Activated CD4-positive, alpha-beta T cell treated with anti-CD3 and anti-CD28 coated beads, Interleukin-2, amount 50 U/mL, for 1 hour (primary cell): ENCODE results near the gene AKAP7.

ENCODE experiments used
- DNase-seq: peaks from one replicate; pipeline ENCODE4 v3.0.0-alpha.2; 2020

The AKAP7 gene

GRCh38 chr6:131205481-131206244, 70.4 kb downstream of the AKAP7 start:
- DNase-seq, result no peak

DNA sequence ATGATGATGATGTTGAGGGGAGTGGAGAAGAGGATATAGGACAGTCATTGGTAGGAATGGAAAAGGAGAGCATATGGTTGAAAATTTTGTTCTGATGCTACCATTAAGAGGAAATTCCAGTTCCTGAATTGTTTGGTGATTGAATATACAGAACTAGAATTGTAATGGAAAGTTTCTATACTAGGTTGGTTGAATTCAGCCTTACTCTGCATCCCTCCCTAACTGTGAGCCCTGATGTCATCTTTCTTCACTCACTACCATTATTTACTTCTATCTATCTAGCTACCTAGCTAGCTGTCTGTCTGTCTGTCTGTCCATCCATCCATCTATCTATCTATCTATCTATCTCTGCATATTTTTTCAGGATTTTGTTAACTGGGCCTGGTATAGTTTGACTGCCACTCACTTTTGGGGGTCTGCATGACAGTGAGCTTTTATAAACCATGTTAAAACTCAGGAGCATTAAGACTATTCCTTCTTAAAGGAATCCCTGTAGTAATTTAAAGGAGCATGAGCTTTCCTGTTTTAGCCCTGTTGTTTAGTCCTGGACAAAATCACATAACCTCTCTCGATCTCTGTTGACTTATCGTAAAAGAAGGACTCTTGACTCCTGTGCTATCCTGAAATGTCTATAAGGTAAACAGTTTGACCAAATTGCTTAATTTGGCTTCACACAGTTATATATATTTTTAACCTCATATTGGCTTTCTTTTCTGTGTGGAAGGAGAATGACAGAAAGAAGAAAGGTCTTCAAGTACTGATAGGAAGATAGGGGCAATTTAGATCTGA, 71.4 kb downstream of the AKAP7 start:
- DNase-seq, result no peak

DNA sequence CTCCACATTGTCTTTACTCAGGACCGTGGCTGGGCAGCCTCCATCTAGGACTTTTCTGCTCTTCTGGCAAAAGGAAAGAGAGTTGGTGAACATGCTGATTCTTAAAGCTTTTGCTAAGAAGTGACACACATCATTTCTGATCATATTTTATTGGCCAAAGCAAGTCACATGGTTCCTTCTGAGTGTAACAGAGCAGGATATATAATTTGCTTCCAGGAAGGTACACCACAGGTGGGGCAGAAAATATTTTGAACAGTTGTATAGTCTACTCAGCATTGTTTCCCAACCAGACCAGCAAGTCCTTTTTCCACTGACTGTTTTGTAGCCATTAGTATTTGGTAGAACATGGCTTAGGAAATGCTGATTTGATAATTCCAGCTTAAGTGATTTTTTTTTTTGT, 73.5 kb downstream of the AKAP7 start:
- DNase-seq, result no peak

GRCh38 chr6:131210469-131210868, 75.2 kb downstream of the AKAP7 start:
- DNase-seq, result no peak

- no peak for DNase-seq
Observed at GRCh38 chr6:131212024-131212423, 76.8 kb downstream of the AKAP7 start.

DNA sequence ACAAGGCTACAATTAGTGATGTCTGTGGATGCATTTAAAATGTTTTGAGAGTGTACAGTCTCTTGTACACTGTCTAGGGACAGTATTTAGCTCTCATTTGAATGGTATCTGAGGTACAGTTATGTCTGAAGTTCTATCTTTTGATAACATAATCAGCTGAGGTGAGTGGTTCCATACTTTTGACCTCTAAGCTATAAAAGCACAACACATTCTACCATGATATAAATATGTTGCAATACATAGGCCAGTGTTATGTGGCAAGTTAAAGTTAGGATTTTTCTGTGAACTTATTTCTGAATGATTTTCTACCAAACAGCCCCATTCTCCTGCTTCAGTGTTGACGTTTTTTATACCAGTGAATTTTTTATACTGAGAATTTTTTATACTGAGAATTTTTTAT, 77.6 kb downstream of the AKAP7 start:
- no peak for DNase-seq

GRCh38 chr6:131213501-131213990, 78.3 kb downstream of the AKAP7 start:
- DNase-seq, result no peak

- no peak for DNase-seq
Observed at GRCh38 chr6:131215219-131215618, 80.0 kb downstream of the AKAP7 start.

DNA sequence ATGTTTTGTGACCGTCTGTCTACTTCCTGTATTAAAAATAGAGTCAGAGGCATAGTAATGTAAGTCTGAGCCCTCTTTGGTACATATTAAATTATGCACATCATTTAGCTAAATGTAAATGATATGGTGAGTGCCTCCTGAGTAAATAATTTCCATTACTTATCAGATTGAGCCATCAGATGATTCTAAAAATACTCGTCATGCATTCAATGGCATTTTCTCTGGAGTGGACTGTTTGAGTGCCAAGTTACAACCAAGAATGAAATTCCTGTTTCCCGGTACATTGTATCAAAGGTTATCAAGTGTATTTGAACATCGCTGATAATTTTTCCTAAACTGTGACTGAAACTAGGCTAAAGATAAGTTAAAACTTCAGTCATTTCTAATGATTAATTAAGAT, 81.0 kb downstream of the AKAP7 start:
- DNase-seq, result no peak

GRCh38 chr6:131222773-131223172, 87.5 kb downstream of the AKAP7 start:
- no peak for DNase-seq

DNA sequence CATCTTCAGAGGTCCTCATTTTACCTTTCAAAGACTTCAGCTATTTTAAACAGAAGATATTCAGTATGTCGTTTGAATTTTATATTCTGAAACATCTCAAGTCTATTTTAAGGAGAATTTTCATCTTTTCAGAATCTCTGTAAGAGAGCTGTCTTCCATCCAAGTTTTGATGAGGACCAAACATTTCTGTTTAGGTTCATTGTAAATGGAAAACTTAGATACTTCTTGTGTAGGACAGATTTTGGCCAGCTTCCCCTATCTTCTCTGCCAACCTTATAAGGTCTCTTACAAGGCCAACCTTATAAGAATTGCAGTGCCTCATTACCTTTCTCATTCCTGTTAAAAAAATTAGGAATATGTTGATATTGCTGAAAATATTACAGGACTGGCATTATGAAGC, 88.1 kb downstream of the AKAP7 start:
- no peak for DNase-seq

- no peak for DNase-seq
Observed at GRCh38 chr6:131225127-131225526, 89.9 kb downstream of the AKAP7 start.

- DNase-seq, result no peak
Observed at GRCh38 chr6:131225959-131226358, 90.7 kb downstream of the AKAP7 start.

- DNase-seq, result no peak
Observed at GRCh38 chr6:131226459-131227157, 91.3 kb downstream of the AKAP7 start.

- no peak for DNase-seq
Observed at GRCh38 chr6:131227158-131227543, 91.9 kb downstream of the AKAP7 start.

DNA sequence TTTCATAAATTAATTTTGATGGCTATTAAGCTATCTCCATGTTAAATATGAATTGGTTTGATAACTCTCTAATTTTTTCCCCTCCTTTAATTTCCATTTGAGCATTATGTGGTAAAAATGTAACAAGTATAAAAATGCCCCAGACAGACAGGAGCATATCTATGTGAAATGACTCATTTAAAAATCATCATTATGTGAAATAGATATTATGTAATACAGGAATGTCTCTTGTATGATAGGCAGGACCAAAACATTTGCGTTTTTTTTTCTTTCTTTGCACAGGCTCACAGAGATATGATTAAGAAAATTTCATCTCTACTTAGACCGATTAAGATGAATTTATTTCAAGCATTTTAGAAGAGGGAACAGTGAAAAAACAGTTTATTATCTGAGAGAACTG, 95.8 kb downstream of the AKAP7 start:
- DNase-seq, result no peak

GRCh38 chr6:131231891-131232290, 96.6 kb downstream of the AKAP7 start:
- DNase-seq, result no peak

- no peak for DNase-seq
Observed at GRCh38 chr6:131244942-131245341, 109.7 kb downstream of the AKAP7 start.

DNA sequence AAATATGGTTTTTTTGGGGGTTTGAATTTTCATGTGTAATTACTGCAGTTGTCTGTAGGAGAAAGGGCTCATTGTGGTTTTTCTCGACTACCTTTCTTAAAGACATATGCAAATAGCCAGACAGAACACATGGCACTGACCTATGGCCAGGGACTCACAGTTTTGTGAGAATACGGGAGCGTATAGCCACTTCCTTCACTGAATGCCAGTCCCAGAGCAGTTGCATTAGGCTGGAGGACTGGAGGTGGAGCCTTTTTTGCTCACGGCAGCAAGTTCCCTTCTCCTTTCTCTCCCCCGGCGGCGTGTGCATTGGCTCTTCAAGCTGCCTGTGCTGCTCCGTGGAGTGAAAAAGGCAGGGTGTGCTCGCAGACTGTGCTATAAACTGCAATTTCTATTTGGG, 114.9 kb downstream of the AKAP7 start:
- no peak for DNase-seq

GRCh38 chr6:131250936-131251335, 115.7 kb downstream of the AKAP7 start:
- DNase-seq, result no peak

DNA sequence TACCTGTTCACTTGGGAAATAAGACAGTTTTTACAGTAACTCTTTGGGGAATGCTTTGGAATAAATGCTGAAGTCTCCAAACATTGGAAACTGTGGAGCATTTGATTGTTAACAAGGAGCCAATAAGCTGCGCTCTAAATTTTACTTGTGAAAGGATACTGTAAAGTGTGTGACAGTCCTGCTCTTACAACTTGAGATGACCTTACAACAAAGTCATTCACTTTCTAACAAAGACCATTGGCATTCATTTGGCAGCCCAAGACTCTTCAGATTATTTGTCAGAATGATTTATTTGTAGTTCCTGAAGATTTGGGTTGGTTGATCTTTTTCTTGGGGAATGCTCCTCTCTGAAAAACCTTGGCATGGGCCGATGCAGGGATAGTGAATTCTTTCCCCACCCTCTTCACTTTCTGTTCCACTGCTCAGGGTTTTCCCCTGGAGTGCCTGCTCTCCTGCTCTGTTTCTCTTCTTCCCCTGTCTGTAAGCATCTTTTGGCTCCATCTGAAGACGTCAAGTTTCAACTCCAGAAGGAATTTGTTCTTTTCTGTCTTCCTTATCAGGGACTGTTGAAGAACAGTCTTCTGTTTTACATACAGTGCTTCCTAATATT, 116.4 kb downstream of the AKAP7 start:
- DNase-seq, result no peak

- DNase-seq, result no peak
Observed at GRCh38 chr6:131255434-131255833, 120.2 kb downstream of the AKAP7 start.

- no peak for DNase-seq
Observed at GRCh38 chr6:131255911-131256310, 120.6 kb downstream of the AKAP7 start.
